Embryonic facial prominence (tissue), 1 donor: Measurements from ENCODE around the gene PTPRN2.

Source experiments
- DNase-seq: peaks from one replicate; pipeline ENCODE4 v3.0.0-alpha.2; 2016; ENCODE audit errors: extremely low spot score

The PTPRN2 gene

GRCh38 chr7:158401295-158401694 lies 186.3 kb downstream of the PTPRN2 start:
- no peak for DNase-seq

GRCh38 chr7:158400601-158401225 lies 186.9 kb downstream of the PTPRN2 start:
- no peak for DNase-seq

- no peak for DNase-seq
Observed at GRCh38 chr7:158399762-158400161, 187.9 kb downstream of the PTPRN2 start.

GRCh38 chr7:158398750-158399149 lies 188.9 kb downstream of the PTPRN2 start:
- no peak for DNase-seq

- DNase-seq, result no peak
Observed at GRCh38 chr7:158397885-158398284, 189.7 kb downstream of the PTPRN2 start.

GRCh38 chr7:158396982-158397862 lies 190.4 kb downstream of the PTPRN2 start:
- no peak for DNase-seq

- no peak for DNase-seq
Observed at GRCh38 chr7:158396301-158396905, 191.2 kb downstream of the PTPRN2 start.

- DNase-seq, result no peak
Observed at GRCh38 chr7:158395780-158396278, 191.8 kb downstream of the PTPRN2 start.

GRCh38 chr7:158395349-158395748 lies 192.3 kb downstream of the PTPRN2 start:
- DNase-seq, result no peak

GRCh38 chr7:158394936-158395335 lies 192.7 kb downstream of the PTPRN2 start:
- no peak for DNase-seq

GRCh38 chr7:158393926-158394625 lies 193.5 kb downstream of the PTPRN2 start:
- no peak for DNase-seq

GRCh38 chr7:158392251-158392650 lies 195.4 kb downstream of the PTPRN2 start:
- no peak for DNase-seq

- DNase-seq, result no peak
Observed at GRCh38 chr7:158391541-158391940, 196.1 kb downstream of the PTPRN2 start.

GRCh38 chr7:158391141-158391540 lies 196.5 kb downstream of the PTPRN2 start:
- no peak for DNase-seq

- no peak for DNase-seq
Observed at GRCh38 chr7:158390460-158390859, 197.2 kb downstream of the PTPRN2 start.

- no peak for DNase-seq
Observed at GRCh38 chr7:158389514-158390425, 197.9 kb downstream of the PTPRN2 start.

GRCh38 chr7:158388928-158389327 lies 198.7 kb downstream of the PTPRN2 start:
- no peak for DNase-seq

GRCh38 chr7:158388072-158388471 lies 199.6 kb downstream of the PTPRN2 start:
- no peak for DNase-seq

- no peak for DNase-seq
Observed at GRCh38 chr7:158387546-158387891, 200.1 kb downstream of the PTPRN2 start.

GRCh38 chr7:158386866-158387545 lies 200.6 kb downstream of the PTPRN2 start:
- DNase-seq, result no peak

GRCh38 chr7:158386355-158386618 lies 201.3 kb downstream of the PTPRN2 start:
- no peak for DNase-seq
